GM12891 (cell line): Measurements from ENCODE around the gene SMIM43.
"Not testable (repeated sequence)": the region's sequence is repeated elsewhere in the genome, so short reads cannot be mapped to it uniquely, and the experiment has no call there.

Source experiments
- DNase-seq: peaks from one replicate; pipeline ENCODE4 v3.0.0; 2011; ENCODE audit warnings: low spot score; ENCODE audit not compliant: insufficient read length
- FAIRE-seq: peaks from 2 replicates; lab custom pipeline; 2011; peaks lifted over from hg19 to GRCh38; lab: Jason Lieb, UNC
- PAX5 ChIP-seq: IDR thresholded peaks from 2 replicates; pipeline ENCODE4 v1.6.1; 2011; ENCODE audit warnings: low read length, moderate library complexity, mild to moderate bottlenecking; ENCODE audit not compliant: insufficient read depth, severe bottlenecking
- POLR2A ChIP-seq: IDR thresholded peaks from 2 replicates; pipeline ENCODE4 v1.6.1; 2011; ENCODE audit warnings: low read depth, low read length, control low read depth
- POLR2AphosphoS5 ChIP-seq: IDR thresholded peaks from 2 replicates; pipeline ENCODE4 v1.6.1; 2011; ENCODE audit warnings: low read depth, low read length, control low read depth
- POU2F2 ChIP-seq: IDR thresholded peaks from 2 replicates; pipeline ENCODE4 v1.6.1; 2011; ENCODE audit warnings: low read depth, mild to moderate bottlenecking, control low read depth, low read length, moderate library complexity
- SPI1 ChIP-seq: IDR thresholded peaks from 2 replicates; pipeline ENCODE4 v1.6.1; 2011; ENCODE audit warnings: low read depth, low read length, control low read depth
- TAF1 ChIP-seq: IDR thresholded peaks from 2 replicates; pipeline ENCODE4 v1.6.1; 2011; ENCODE audit warnings: low read depth, low read length, control low read depth

Gene SMIM43

DNA sequence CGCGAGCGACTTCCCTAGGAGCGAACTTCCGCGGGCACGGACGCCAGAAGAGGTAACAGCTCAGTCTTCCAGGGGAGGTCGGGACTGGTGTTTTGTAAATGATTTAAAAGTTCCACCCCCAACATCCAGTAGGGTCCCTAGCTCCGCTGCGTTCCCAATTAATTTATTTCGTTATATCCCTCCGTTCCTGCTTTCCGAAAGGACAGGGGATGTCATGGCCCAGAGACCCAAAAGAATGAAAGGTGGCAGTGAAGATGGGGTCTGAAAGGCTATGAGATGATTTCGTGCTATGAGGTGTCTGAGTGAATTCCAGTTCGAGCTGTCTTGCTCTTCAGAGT lies 373 bp upstream of the SMIM43 start:
- TF ChIP-seq PAX5 (no peak), POU2F2 (no peak), SPI1 (no peak), TAF1 (no peak), POLR2A (no peak), POLR2AphosphoS5 (no peak)
- no peak for FAIRE-seq
- DNase-seq = no peak

DNA sequence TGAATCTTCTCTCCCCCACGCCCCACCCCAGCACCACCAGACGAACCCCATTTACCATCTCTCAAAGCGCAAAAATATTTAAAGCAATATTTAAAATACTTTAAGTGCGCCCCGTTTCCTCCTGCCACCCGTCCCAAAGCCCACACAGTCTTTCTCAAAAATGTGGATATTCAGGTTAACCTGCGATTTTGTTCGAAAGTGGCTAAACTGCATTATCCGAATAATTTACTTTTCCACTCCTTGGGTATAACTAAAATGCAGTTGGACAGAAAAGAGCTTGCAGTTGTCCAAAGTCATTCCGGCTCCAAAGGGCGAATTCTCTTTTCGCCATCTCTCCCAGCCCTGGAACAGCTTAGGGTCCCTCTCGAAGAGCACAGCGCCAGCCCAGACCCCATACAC lies 662 bp downstream of the SMIM43 start:
- DNase-seq = no peak
- TF ChIP-seq POU2F2 (no peak), POLR2AphosphoS5 (no peak), POLR2A (no peak), TAF1 (no peak), SPI1 (no peak), PAX5 (no peak)
- no peak for FAIRE-seq

DNA sequence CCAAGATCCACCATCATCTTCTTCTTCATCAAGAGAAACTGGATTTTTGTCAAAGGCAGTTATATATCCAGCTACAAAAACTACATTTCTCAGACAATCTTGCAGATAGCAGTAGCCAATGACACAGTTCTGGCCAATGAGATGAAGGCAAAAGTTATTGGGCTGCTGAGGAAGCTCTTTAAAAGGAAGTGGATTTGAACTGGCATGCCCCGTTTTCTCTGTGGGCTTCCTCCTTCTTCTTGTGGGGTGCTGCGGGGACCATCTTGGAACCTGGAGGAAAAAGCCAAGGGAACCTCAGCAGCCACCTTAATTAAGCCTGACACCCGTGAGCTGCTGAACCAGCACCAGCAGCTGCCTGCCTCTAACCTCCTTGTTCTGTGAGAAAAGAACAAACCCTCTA lies 4.8 kb downstream of the SMIM43 start:
- FAIRE-seq (no peak), DNase-seq (no peak)
- no peak for TF ChIP-seq TAF1
- no peak for TF ChIP-seq SPI1

DNA sequence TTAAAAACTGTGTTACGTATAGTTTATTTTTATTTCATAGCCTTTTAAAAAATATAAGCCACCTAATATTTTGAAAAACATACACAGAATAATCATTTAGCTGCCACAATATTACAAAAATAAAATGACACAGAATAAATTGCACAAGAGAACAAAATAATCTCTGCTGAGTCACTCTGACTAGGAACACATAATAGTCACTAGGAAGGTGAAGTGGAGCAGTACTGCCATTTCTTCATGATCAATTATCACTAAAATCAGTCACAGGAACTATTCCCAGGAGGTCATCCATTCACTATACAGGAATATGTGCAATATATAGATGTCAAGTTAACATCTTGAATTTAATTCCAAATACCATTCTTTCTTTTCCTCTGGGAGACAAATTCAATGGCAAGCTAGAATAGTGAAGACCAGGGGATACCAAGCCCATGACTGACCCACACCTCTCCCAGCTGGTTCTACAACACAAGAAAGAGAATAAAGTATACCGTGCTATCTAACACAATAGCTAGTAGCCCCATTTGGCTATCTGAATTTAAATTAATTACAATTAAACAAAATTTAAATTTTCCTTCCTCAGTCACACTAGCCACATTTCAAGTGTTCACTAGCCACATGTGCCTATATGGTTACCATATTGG lies 5.9 kb downstream of the SMIM43 start:
- FAIRE-seq (no peak), DNase-seq (no peak)
- no peak for TF ChIP-seq POLR2A
- no peak for TF ChIP-seq POLR2AphosphoS5
- TF ChIP-seq PAX5 = no peak
- TF ChIP-seq TAF1 = no peak
- TF ChIP-seq POU2F2 = no peak
- no peak for TF ChIP-seq SPI1

DNA sequence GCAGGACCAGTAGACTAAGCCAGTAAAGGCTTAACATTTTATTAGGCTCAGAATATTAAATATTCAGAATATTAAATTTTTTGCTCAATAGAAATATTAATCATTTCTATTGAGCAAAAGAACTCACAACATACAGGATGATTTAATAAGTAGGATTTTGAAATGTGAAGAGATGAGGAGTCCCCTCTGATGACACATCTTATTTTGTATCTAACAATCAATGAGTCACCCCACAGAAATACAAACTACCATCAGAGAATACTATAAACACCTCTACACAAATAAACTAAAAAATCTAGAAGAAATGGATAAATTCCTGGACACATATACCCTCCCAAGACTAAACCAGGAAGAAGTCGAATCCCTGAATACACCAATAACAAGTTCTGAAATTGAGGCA lies 12.8 kb downstream of the SMIM43 start:
- not testable (repeated sequence) for DNase-seq, FAIRE-seq

DNA sequence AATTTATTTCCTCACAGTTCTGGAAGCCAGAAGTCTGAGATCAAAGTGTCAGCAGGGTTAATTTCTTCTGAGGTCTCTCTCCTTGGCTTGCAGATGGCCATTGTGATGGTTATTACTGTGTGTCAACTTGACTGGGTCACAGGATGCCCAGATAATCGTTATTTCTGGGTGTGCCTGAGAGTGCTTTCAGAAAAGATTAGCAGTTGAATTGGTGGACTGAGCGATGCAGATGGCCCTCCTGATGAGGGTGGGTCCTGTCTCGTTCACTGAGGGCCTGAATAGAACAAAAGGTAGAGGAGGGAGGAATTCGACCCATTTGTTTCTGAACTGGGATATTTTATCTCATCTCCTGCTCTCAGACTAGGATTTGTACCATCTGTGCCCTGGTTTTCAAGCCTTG lies 15.7 kb downstream of the SMIM43 start:
- FAIRE-seq = no peak
- no peak for TF ChIP-seq POLR2A
- no peak for TF ChIP-seq TAF1
- no peak for TF ChIP-seq PAX5
- no peak for TF ChIP-seq POLR2AphosphoS5
- no peak for TF ChIP-seq SPI1
- no peak for TF ChIP-seq POU2F2
- no peak for DNase-seq

DNA sequence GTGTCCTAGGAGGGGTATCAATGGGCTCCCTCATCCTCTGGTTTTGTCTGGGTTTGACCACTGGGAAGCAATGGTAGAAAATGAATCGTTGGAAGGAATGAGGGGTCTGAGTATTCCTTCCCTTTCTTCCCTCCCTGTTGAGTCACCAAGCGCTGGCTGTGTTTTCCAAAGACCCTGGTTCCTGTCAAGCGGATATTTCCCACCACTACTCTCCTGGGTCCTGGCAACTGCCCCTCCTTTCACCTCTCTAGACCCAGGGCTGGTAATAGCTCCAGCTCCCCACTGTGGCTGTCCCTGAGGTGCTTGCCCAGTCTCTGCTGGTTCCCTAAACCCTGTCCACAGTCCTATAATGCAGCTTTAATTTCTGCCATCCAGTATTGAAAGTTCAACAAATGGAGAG lies 22.2 kb downstream of the SMIM43 start:
- FAIRE-seq (no peak), DNase-seq (no peak)
- TF ChIP-seq POLR2A (no peak), SPI1 (no peak), PAX5 (no peak), POU2F2 (no peak), TAF1 (no peak), POLR2AphosphoS5 (no peak)

DNA sequence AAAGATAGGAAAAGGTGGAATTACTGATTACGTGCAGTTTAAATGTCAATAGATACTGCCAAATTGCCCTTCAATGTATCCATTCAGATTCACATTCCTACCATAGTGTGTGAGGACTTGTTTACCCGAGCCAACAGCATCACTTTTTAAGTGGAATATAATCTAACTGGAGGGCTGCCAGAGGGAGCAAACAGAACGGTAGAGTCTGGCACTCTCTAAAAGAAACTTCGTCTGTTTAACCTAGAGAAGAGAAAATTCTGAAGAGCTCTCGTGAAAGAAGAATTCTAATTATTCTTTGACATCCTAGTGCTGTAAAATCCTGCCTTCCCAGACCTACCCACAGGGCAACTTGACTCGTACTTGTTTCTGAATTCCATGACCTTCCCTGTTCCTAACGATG lies 23.2 kb downstream of the SMIM43 start:
- no peak for FAIRE-seq
- TF ChIP-seq SPI1 (no peak), POLR2AphosphoS5 (no peak), TAF1 (no peak), POLR2A (no peak), POU2F2 (no peak), PAX5 (no peak)
- no peak for DNase-seq

DNA sequence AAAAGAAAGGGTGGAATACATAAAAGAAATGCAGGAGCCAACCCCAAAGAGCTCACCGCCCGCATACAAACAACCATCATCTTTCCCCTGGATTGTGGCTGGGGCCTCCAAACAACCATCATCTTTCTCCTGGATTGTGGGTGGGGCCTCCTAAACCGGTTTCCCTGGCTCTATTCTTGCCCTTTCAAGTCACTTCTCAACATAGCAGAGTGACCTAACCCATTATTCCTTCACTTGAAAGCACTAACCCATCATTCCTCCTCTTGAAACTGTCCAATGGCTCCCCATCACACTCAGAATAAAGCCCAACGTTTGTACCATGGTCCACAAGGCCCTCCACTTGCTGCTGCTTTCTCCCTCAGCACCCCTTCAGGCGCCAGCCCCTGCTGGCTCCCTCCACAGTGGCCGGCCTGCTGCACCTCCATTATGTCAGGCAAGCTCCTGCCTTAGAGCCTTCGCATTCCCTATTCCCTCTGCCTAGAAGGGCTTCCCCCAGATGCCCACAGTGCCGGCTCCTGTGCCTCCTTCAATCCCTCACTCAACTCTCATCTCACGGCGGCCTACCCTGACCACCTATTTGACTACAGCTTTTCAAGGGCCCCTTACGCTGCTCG lies 24.1 kb downstream of the SMIM43 start:
- DNase-seq (no peak), FAIRE-seq (no peak)
- TF ChIP-seq SPI1 = no peak
- TF ChIP-seq POLR2AphosphoS5 = no peak
- TF ChIP-seq POLR2A = no peak
- no peak for TF ChIP-seq TAF1
- no peak for TF ChIP-seq PAX5

DNA sequence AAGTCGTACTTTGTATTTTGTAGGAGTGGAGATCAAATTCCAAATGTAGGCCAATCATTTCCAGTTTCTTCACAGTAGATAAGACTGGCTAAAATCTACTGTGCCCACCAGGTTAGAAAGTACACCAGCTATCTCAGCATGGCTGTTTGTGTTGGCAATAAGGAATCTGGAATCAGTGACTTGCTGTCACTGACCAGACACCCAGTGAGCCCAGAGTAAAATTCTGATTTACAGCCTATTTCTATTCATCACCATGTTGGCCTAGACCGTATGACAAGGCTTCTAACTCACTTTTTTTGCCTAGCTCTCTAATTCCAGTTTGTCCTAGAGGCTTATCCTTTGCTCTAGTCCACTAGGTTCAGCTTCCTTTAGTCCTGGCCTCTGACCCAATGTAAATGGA lies 25.4 kb downstream of the SMIM43 start:
- FAIRE-seq = no peak
- no peak for DNase-seq
- TF ChIP-seq TAF1 = no peak
- TF ChIP-seq POLR2A = no peak
- TF ChIP-seq POU2F2 = no peak
- no peak for TF ChIP-seq SPI1
- no peak for TF ChIP-seq POLR2AphosphoS5
- no peak for TF ChIP-seq PAX5

DNA sequence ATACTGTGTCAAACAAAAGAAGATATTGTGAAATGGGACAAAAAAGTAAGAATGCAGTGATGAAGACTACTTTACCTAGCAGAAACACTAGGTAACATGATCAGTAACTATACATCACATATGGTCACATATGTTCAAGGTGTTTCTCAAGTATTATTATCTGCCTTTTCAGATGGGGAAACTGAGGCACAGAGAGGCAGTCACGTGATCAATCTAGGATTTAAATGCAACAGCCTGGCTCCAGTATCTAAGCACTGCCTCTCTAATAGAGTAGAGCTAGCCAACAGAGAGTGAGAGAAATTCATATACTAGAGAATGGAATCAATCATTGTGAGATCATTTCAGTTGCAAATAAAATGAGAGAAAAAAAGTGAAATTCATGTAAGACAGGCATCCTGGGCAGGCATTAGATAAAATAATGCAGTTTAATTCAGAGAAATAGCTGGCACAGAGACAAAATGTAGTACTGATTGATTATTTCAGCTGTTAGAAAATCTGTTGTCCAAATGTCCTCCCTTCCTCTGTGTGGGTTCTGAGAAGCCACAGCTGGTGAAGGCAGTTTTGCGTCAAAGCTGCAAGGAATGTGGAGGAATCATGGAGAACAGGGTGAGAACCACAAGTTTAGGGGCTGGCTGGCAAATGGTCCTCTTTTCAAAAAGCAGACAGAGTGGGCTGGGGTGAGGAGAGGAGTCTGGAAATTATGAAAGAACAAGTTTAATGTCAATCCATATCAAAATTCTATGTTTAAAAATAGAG lies 26.0 kb downstream of the SMIM43 start:
- TF ChIP-seq POLR2AphosphoS5 (no peak), PAX5 (no peak), POU2F2 (no peak), POLR2A (no peak), SPI1 (no peak), TAF1 (no peak)
- DNase-seq (no peak), FAIRE-seq (no peak)
